SK-N-SH (cell line): ENCODE measurements around the gene GPC5. TPM values are rescaled to one million over a fixed set of nuclear protein-coding genes. Genes with fewer than 3 reads are reported as not detected.

Experiments used
- CTCF ChIA-PET: fragments of 300-600, 350-600 bp; formaldehyde crosslinking; extraction: SDS; loops from one replicate; lab custom pipeline; 2021; lab: Yijun Ruan, JAX
- POLR2A ChIA-PET: fragments of 350-600 bp; sonication (Branson Sonifier 250); formaldehyde crosslinking; extraction: SDS; loops from one replicate; lab custom pipeline; 2020; ENCODE audit warnings: antibody characterized with exemption, inconsistent platforms; lab: Yijun Ruan, JAX
- DNase-seq: peaks from one replicate; pipeline ENCODE4 v3.0.0; 2012
- H2AFZ ChIP-seq: fragments of 200-600 bp; sonication (generic); 2 replicates; pipeline ENCODE4 v1.8.1; 2016; ENCODE audit warnings: antibody characterized with exemption, mild to moderate bottlenecking, low read depth
- H3F3A ChIP-seq: fragments of 200-600 bp; sonication (generic); replicated peaks from 2 replicates; pipeline ENCODE3; 2016; ENCODE audit warnings: antibody characterized with exemption, mild to moderate bottlenecking; ENCODE audit not compliant: insufficient read depth
- H3K27ac ChIP-seq, 2 experiments: fragments of 200-500 bp in 1 of 2; fragments of 200-600 bp in 1 of 2; sonication (Bioruptor generic) in 1 of 2; sonication (generic), shearing (Covaris generic) in 1 of 2; 2 replicates each; pipeline versions ENCODE4 v1.5.1 to v1.6.1; 2014 to 2016; ENCODE audit warnings: low read depth in 2 of 2, inconsistent platforms in 1 of 2, low read length in 1 of 2, mild to moderate bottlenecking in 1 of 2, mixed read lengths in 1 of 2
- H3K27me3 ChIP-seq: fragments of 200-600 bp; sonication (generic), shearing (Covaris generic); 2 replicates; pipeline ENCODE4 v1.6.1; 2016; ENCODE audit warnings: mixed run types; ENCODE audit not compliant: insufficient read depth
- H3K36me3 ChIP-seq, 2 experiments: fragments of 200-500 bp in 1 of 2; fragments of 200-600 bp in 1 of 2; sonication (Bioruptor generic) in 1 of 2; sonication (generic) in 1 of 2; replicated peaks in 1 of 2; 2 replicates each; pipeline versions ENCODE3 to v1.5.1; 2014 to 2016; ENCODE audit warnings: low read length in 1 of 2, mild to moderate bottlenecking in 1 of 2; ENCODE audit not compliant: insufficient read depth in 2 of 2, control insufficient read depth in 1 of 2
- H3K4me1 ChIP-seq, 2 experiments: fragments of 200-500 bp in 1 of 2; fragments of 200-600 bp in 1 of 2; sonication (Bioruptor generic) in 1 of 2; sonication (generic), shearing (Covaris generic) in 1 of 2; 2 replicates each; pipeline versions ENCODE4 v1.5.1 to v1.6.1; 2014 to 2016; ENCODE audit warnings: low read depth in 1 of 2, low read length in 1 of 2, mixed run types in 1 of 2; ENCODE audit not compliant: insufficient read depth in 2 of 2, control insufficient read depth in 1 of 2
- H3K4me2 ChIP-seq: fragments of 200-600 bp; sonication (generic), shearing (Covaris generic); 2 replicates; pipeline ENCODE4 v1.6.1; 2017; ENCODE audit warnings: mixed run types
- H3K4me3 ChIP-seq, 2 experiments: fragments of 200-500 bp in 1 of 2; fragments of 200-600 bp in 1 of 2; sonication (Bioruptor generic) in 1 of 2; sonication (generic), shearing (Covaris generic) in 1 of 2; 2 replicates each; pipeline versions ENCODE4 v1.5.1 to v1.8.1; 2014 to 2016; ENCODE audit warnings: low read depth in 2 of 2, inconsistent platforms in 1 of 2, low read length in 1 of 2, mild to moderate bottlenecking in 1 of 2, mixed read lengths in 1 of 2, moderate library complexity in 1 of 2
- H3K79me2 ChIP-seq: fragments of 200-600 bp; sonication (generic); 2 replicates; pipeline ENCODE4 v1.8.1; 2017; ENCODE audit warnings: mild to moderate bottlenecking; ENCODE audit not compliant: insufficient read depth
- H3K9ac ChIP-seq: fragments of 200-600 bp; sonication (generic); 2 replicates; pipeline ENCODE4 v1.6.1; 2017; ENCODE audit warnings: mixed run types
- H3K9me2 ChIP-seq: fragments of 200-600 bp; sonication (generic); 2 replicates; pipeline ENCODE4 v1.6.1; 2017; ENCODE audit warnings: mixed run types
- H3K9me3 ChIP-seq: fragments of 200-600 bp; sonication (generic); 2 replicates; pipeline ENCODE4 v1.6.1; 2017; ENCODE audit warnings: mixed run types, mild to moderate bottlenecking, moderate library complexity
- H4K20me1 ChIP-seq: fragments of 200-600 bp; sonication (generic); 2 replicates; pipeline ENCODE4 v1.6.1; 2017; ENCODE audit warnings: mild to moderate bottlenecking, mixed run types; ENCODE audit not compliant: insufficient read depth
- ELF1 ChIP-seq: IDR thresholded peaks from 2 replicates; pipeline ENCODE4 v1.4.0; 2012
- EZH2phosphoT487 ChIP-seq: fragments of 200-600 bp; sonication (generic); IDR thresholded peaks from 2 replicates; pipeline ENCODE4 v1.6.1; 2017; ENCODE audit warnings: low read depth, mixed run types, mild to moderate bottlenecking, antibody characterized with exemption, moderate library complexity, borderline replicate concordance
- FOSL2 ChIP-seq: IDR thresholded peaks from 2 replicates; pipeline ENCODE4 v1.4.0; 2012; ENCODE audit warnings: low read depth, mild to moderate bottlenecking, moderate library complexity, borderline replicate concordance
- FOXJ3 ChIP-seq: sonication (generic); formaldehyde crosslinking; IDR thresholded peaks from 2 replicates; pipeline ENCODE4 v1.5.1; 2020; ENCODE audit warnings: mild to moderate bottlenecking, missing genetic modification reagents
- FOXM1 ChIP-seq: IDR thresholded peaks from 2 replicates; pipeline ENCODE4 v1.4.0; 2012; ENCODE audit warnings: low read depth, mild to moderate bottlenecking
- MAX ChIP-seq: IDR thresholded peaks from 2 replicates; pipeline ENCODE4 v1.4.0; 2012; ENCODE audit warnings: low read depth
- MEF2A ChIP-seq: IDR thresholded peaks from 2 replicates; pipeline ENCODE4 v1.4.0; 2012; ENCODE audit warnings: low read depth, borderline replicate concordance
- NFIC ChIP-seq: IDR thresholded peaks from 2 replicates; pipeline ENCODE4 v1.4.0; 2012; ENCODE audit warnings: borderline replicate concordance
- NRF1 ChIP-seq: IDR thresholded peaks from 2 replicates; pipeline ENCODE4 v1.6.1; 2012; ENCODE audit warnings: low read depth, mild to moderate bottlenecking, low read length
- RAD21 ChIP-seq: IDR thresholded peaks from 2 replicates; pipeline ENCODE4 v1.6.1; 2012; ENCODE audit warnings: mild to moderate bottlenecking, low read length
- REST ChIP-seq: IDR thresholded peaks from 2 replicates; pipeline ENCODE4 v1.6.1; 2012; ENCODE audit warnings: mild to moderate bottlenecking, low read depth, low read length, moderate library complexity
- RFX5 ChIP-seq: IDR thresholded peaks from 2 replicates; pipeline ENCODE4 v1.6.1; 2012; ENCODE audit warnings: mild to moderate bottlenecking, improper control_type of control experiment, low read length
- SMC3 ChIP-seq: IDR thresholded peaks from 2 replicates; pipeline ENCODE4 v1.6.1; 2012; ENCODE audit warnings: low read depth, low read length, improper control_type of control experiment
- TCF12 ChIP-seq: IDR thresholded peaks from 2 replicates; pipeline ENCODE4 v1.4.0; 2012
- TEAD4 ChIP-seq: IDR thresholded peaks from 2 replicates; pipeline ENCODE4 v1.4.0; 2012; ENCODE audit warnings: mild to moderate bottlenecking, borderline replicate concordance; ENCODE audit not compliant: insufficient read depth
- USF1 ChIP-seq: IDR thresholded peaks from 2 replicates; pipeline ENCODE4 v1.4.0; 2012; ENCODE audit warnings: low read depth, borderline replicate concordance
- YY1 ChIP-seq: IDR thresholded peaks from 2 replicates; pipeline ENCODE4 v1.4.0; 2012; ENCODE audit warnings: low read depth, mild to moderate bottlenecking
- WGBS: methylation state at CpG from one replicate; pipeline ENCODE4 v1.1.6; 2017; ENCODE audit warnings: low lambda C conversion rate; 5-methylcytosine and 5-hydroxymethylcytosine counted together
- polyA plus RNA-seq, 3 experiments: library from polyadenylated mRNA; depleted of rRNA; stranded (reverse); fragments of >200 nt; gene quantifications; 2 replicates each; pipeline ENCODE4 v1.2.3, GENCODE V29; 2012
- TF ChIP-seq, protein P1 (sequence below): fragments of 200-600 bp; sonication (generic); IDR thresholded peaks from 2 replicates; pipeline ENCODE4 v1.6.1; 2017; ENCODE audit warnings: antibody characterized with exemption, mild to moderate bottlenecking, moderate library complexity
- TF ChIP-seq, protein P2 (sequence below): fragments of 150-350 bp; IDR thresholded peaks from 2 replicates; pipeline ENCODE4 v1.6.1; 2016; ENCODE audit warnings: mild to moderate bottlenecking, low read depth, low read length

GPC5 gene
- polyA plus RNA-seq, 1 of the 3 experiments (the other 2 are of a cell fraction): 0.03 TPM

- POLR2A ChIA-PET: no interaction called here
- TF ChIP-seq, protein P1, sequence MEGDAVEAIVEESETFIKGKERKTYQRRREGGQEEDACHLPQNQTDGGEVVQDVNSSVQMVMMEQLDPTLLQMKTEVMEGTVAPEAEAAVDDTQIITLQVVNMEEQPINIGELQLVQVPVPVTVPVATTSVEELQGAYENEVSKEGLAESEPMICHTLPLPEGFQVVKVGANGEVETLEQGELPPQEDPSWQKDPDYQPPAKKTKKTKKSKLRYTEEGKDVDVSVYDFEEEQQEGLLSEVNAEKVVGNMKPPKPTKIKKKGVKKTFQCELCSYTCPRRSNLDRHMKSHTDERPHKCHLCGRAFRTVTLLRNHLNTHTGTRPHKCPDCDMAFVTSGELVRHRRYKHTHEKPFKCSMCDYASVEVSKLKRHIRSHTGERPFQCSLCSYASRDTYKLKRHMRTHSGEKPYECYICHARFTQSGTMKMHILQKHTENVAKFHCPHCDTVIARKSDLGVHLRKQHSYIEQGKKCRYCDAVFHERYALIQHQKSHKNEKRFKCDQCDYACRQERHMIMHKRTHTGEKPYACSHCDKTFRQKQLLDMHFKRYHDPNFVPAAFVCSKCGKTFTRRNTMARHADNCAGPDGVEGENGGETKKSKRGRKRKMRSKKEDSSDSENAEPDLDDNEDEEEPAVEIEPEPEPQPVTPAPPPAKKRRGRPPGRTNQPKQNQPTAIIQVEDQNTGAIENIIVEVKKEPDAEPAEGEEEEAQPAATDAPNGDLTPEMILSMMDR: no peak
- TF ChIP-seq FOXJ3 (CRISPR knock-in tag) (no peak), MEF2A (no peak)
- H4K20me1 ChIP-seq: no peaks in the 10 kb centered on the region
- no peaks in the 10 kb centered on the region for H3K79me2 ChIP-seq
- H3K27me3 ChIP-seq: no peaks in the 10 kb centered on the region
- no peaks in the 10 kb centered on the region for H3F3A ChIP-seq
- CTCF ChIA-PET: no interaction called here
- DNase-seq: no peak
- H3K36me3 ChIP-seq: no peaks in the 10 kb centered on the region
- no peak overlapping the region for H2AFZ ChIP-seq
- H3K9me2 ChIP-seq: no peaks in the 10 kb centered on the region
- no peak overlapping the region for H3K4me3 ChIP-seq
- H3K4me1 ChIP-seq: no peaks in the 10 kb centered on the region; a peak in 1 of 4 replicates
- no peak overlapping the region for H3K4me2 ChIP-seq
- H3K27ac ChIP-seq: no peak overlapping the region
- H3K9ac ChIP-seq: no peak overlapping the region
- H3K9me3 ChIP-seq: no peaks in the 10 kb centered on the region
Measured at GRCh38 chr13:92365904-92366303, 967.5 kb downstream of the GPC5 start.

DNA sequence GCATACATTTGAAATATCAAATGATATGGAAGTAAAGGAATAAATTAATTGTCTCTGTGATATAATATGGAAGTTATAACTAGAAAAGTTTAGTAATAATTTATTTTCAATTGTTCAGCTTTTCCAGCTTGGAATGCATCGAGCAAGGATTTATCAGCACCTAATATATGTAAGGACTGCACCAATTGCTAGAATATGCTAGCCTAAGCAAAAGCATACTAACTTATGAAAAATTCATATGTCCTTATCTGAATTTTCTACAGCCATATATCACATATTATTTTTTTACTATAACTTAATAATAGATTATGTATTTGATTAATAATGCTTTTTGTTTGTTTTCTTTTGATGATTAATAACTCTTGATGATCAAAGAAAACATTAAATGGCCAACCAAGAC lies 979.0 kb downstream of the GPC5 start:
- Histone ChIP-seq H3K4me3 (no peak overlapping the region), H3K27me3 (no peaks in the 10 kb centered on the region), H3K36me3 (no peaks in the 10 kb centered on the region), H3K27ac (no peak overlapping the region), H3K9me3 (no peaks in the 10 kb centered on the region), H3K9me2 (no peaks in the 10 kb centered on the region), H3K79me2 (no peaks in the 10 kb centered on the region), H3K4me2 (no peak overlapping the region), H3K4me1 (no peaks in the 10 kb centered on the region), H4K20me1 (no peaks in the 10 kb centered on the region), H3K9ac (no peak overlapping the region), H3F3A (no peaks in the 10 kb centered on the region), H2AFZ (no peak overlapping the region)
- CTCF ChIA-PET: no interaction called here
- WGBS: 38% methylated on average over 1 of the region's 1 CpG
- POLR2A ChIA-PET: no interaction called here
- DNase-seq: no peak
- TF ChIP-seq USF1: no peak
- TF ChIP-seq FOXM1: no peak
- no peak for TF ChIP-seq REST
- TF ChIP-seq YY1: no peak
- TF ChIP-seq FOXJ3 (CRISPR knock-in tag): no peak
- no peak for TF ChIP-seq NFIC
- TF ChIP-seq TCF12: no peak
- TF ChIP-seq MAX: no peak
- TF ChIP-seq ELF1: no peak
- TF ChIP-seq, protein P1: no peak
- no peak for TF ChIP-seq FOSL2
- TF ChIP-seq SMC3: no peak
- TF ChIP-seq, protein P2, sequence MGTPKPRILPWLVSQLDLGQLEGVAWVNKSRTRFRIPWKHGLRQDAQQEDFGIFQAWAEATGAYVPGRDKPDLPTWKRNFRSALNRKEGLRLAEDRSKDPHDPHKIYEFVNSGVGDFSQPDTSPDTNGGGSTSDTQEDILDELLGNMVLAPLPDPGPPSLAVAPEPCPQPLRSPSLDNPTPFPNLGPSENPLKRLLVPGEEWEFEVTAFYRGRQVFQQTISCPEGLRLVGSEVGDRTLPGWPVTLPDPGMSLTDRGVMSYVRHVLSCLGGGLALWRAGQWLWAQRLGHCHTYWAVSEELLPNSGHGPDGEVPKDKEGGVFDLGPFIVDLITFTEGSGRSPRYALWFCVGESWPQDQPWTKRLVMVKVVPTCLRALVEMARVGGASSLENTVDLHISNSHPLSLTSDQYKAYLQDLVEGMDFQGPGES: no peak
- no peak for TF ChIP-seq RAD21
- no peak for TF ChIP-seq EZH2phosphoT487
- TF ChIP-seq NRF1: no peak
- TF ChIP-seq RFX5: no peak
- no peak for TF ChIP-seq TEAD4
